OCI-LY1 (cell line): ENCODE data around the gene MYADML2.

ENCODE experiments used
- H2AFZ ChIP-seq: fragments of 200-600 bp; sonication (generic), shearing (Covaris generic); 2 replicates; pipeline ENCODE4 v1.6.0; 2014; ENCODE audit warnings: antibody characterized with exemption, mild to moderate bottlenecking, low read length
- H3F3A ChIP-seq: fragments of 200-600 bp; sonication (generic), shearing (Covaris generic); 2 replicates; pipeline ENCODE4 v1.6.0; 2014; ENCODE audit warnings: mild to moderate bottlenecking, antibody characterized with exemption, low read length, moderate library complexity; ENCODE audit not compliant: insufficient read depth
- H3K27ac ChIP-seq: fragments of 200-600 bp; sonication (generic); 2 replicates; pipeline ENCODE4 v1.5.1; 2014; ENCODE audit warnings: low read length, mixed run types, mild to moderate bottlenecking, low read depth; ENCODE audit not compliant: poor library complexity, severe bottlenecking
- H3K27me3 ChIP-seq: fragments of 200-600 bp; sonication (generic); 2 replicates; pipeline ENCODE4 v1.6.0; 2014; ENCODE audit warnings: antibody characterized with exemption, mild to moderate bottlenecking, low read length, moderate library complexity; ENCODE audit not compliant: insufficient read depth
- H3K36me3 ChIP-seq: fragments of 200-600 bp; sonication (generic); 2 replicates; pipeline ENCODE4 v1.6.1; 2014; ENCODE audit warnings: mild to moderate bottlenecking, antibody characterized with exemption, low read length, moderate library complexity, mixed read lengths; ENCODE audit not compliant: insufficient read depth
- H3K4me1 ChIP-seq: fragments of 200-600 bp; sonication (generic); 2 replicates; pipeline ENCODE4 v1.5.1; 2014; ENCODE audit warnings: mild to moderate bottlenecking, low read length, moderate library complexity; ENCODE audit not compliant: insufficient read depth, severe bottlenecking
- H3K4me2 ChIP-seq: fragments of 200-600 bp; sonication (generic), shearing (Covaris generic); 2 replicates; pipeline ENCODE4 v1.6.1; 2014; ENCODE audit warnings: low read length
- H3K4me3 ChIP-seq: fragments of 200-600 bp; sonication (generic); 2 replicates; pipeline ENCODE4 v1.5.1; 2014; ENCODE audit warnings: low read length, low read depth, mild to moderate bottlenecking, mixed read lengths; ENCODE audit not compliant: poor library complexity, severe bottlenecking
- H3K79me2 ChIP-seq: fragments of 200-600 bp; shearing (Covaris generic); 2 replicates; pipeline ENCODE4 v1.6.1; 2016; ENCODE audit warnings: mixed run types, low read length, mixed read lengths; ENCODE audit not compliant: insufficient read depth
- H3K9ac ChIP-seq: fragments of 200-600 bp; sonication (generic), shearing (Covaris generic); 2 replicates; pipeline ENCODE4 v1.6.1; 2014; ENCODE audit warnings: mild to moderate bottlenecking, low read length, mixed read lengths
- H3K9me2 ChIP-seq: fragments of 200-600 bp; sonication (generic), shearing (Covaris generic); 2 replicates; pipeline ENCODE4 v1.6.1; 2014; ENCODE audit warnings: low read depth, mild to moderate bottlenecking, low read length, mixed read lengths
- H3K9me3 ChIP-seq: fragments of 200-600 bp; shearing (Covaris generic); 2 replicates; pipeline ENCODE4 v1.6.1; 2014; ENCODE audit warnings: low read length, mixed read lengths
- H4K20me1 ChIP-seq: fragments of 200-600 bp; sonication (generic), shearing (Covaris generic); 2 replicates; pipeline ENCODE4 v1.6.0; 2016; ENCODE audit warnings: mild to moderate bottlenecking, low read length; ENCODE audit not compliant: insufficient read depth
- CTCF ChIP-seq: fragments of 200-600 bp; sonication (generic), shearing (Covaris generic); IDR thresholded peaks from 2 replicates; pipeline ENCODE4 v1.5.1; 2017; ENCODE audit warnings: mild to moderate bottlenecking, antibody characterized with exemption, low read length, moderate library complexity, mixed read lengths
- EZH2 ChIP-seq: fragments of 200-600 bp; sonication (generic), shearing (Covaris generic); IDR thresholded peaks from 2 replicates; pipeline ENCODE4 v1.8.0; 2017; ENCODE audit warnings: borderline replicate concordance, mixed run types, mild to moderate bottlenecking, antibody characterized with exemption, low read length, moderate library complexity, mixed read lengths

MYADML2 gene

DNA sequence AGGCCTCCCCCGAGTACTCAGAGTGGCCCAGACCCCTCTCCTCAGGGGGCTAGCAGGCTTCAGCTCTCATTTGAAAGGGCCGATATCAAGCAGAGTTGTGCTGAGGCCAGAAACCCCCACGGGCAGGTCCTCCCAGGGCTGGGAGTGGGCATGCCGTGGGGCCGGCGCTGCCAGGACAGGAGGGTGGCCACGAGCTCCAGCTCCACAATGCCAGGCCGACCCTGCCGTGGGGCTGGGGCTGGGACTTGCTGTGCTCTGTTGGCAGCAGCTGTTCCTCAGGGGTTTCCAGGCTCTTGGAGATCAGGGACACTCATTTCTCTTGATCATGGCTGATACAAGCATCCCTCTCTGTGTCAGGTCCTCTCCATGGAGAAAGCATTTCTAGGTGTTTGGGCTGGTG, 48.1 kb downstream of the MYADML2 start:
- Histone ChIP-seq H3K9me2 (no peaks in the 10 kb centered on the region), H3K27ac (no peak overlapping the region), H4K20me1 (no peaks in the 10 kb centered on the region), H3K27me3 (peaks cover 4% of the 10 kb centered on the region; the same call in 1 of the 2 replicates), H3K9ac (no peak overlapping the region), H3K4me3 (no peak overlapping the region), H3F3A (no peaks in the 10 kb centered on the region), H3K79me2 (no peaks in the 10 kb centered on the region), H2AFZ (no peak overlapping the region), H3K4me1 (peaks cover 14% of the 10 kb centered on the region), H3K9me3 (no peaks in the 10 kb centered on the region), H3K36me3 (peaks cover 54% of the 10 kb centered on the region), H3K4me2 (no peak overlapping the region)
- TF ChIP-seq EZH2 = no peak
- TF ChIP-seq CTCF = no peak

DNA sequence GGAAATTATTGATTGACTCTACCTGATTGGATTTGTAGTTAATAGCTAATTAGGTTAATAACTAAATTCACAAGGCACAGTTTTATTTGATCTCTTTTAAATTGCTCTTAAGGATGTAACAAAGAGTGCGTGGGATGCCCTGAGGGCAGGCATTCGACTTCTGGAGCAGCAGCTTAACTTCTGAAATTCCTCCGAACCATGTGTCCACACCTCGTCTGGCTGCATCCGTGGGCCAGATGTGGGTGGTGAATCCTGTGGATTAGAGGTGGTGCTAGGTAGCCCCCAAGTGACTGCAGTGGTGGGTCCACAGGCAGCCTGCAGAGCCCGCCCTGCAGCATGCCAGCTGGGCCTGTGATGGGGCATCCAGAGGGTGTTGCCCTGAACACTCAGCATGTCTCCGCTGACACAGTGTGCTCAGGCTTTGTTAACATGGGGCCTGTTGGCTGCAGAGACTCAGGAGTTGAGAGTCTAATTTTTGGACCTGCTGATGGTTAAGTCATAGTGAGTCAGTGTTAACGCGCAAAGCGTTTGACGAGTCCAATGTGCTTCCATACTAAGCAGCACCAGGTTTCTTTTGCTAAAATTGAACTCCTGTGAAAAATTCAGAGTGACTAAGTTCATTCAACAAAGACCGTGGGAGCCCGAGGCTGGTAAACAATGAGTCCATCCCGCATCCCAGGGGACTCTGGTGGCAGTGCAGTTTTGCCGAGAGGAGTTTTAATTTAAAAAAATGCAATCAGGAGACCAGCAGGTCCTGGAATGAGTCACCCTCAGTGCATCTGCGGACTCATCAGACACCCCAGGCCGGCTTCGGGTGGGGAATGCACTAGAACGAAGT, 48.8 kb downstream of the MYADML2 start:
- no peaks in the 10 kb centered on the region for H3K79me2 ChIP-seq
- peaks cover 21% of the 10 kb centered on the region for H3K4me1 ChIP-seq
- H3K27ac ChIP-seq = no peak overlapping the region
- H2AFZ ChIP-seq = no peak overlapping the region
- no peaks in the 10 kb centered on the region for H3K9me3 ChIP-seq
- no peak overlapping the region for H3K4me2 ChIP-seq
- no peaks in the 10 kb centered on the region for H3K9me2 ChIP-seq
- H4K20me1 ChIP-seq = no peaks in the 10 kb centered on the region
- H3K36me3 ChIP-seq = peaks cover 48% of the 10 kb centered on the region
- H3F3A ChIP-seq = no peaks in the 10 kb centered on the region
- no peak overlapping the region for H3K4me3 ChIP-seq
- H3K9ac ChIP-seq = no peak overlapping the region
- peaks cover 4% of the 10 kb centered on the region; the same call in 1 of the 2 replicates for H3K27me3 ChIP-seq
- TF ChIP-seq EZH2 (no peak), CTCF (no peak)

DNA sequence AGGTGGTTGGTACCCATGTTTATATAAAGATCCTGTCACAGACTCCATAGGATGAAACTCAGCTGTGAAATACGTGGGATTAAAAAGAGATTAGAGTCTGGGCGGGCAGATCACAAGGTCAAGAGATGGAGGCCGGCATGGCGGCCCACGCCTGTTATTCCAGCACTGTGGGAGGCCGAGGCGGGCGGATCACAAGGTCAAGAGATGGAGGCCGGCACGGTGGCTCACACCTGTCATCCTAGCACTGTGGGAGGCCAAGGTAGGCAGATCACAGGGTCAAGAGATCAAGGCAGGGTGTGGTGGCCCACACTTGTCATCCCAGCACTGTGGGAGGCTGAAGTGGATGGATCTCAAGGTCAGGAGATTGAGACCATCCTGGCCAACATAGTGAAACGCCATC, 51.6 kb downstream of the MYADML2 start:
- Histone ChIP-seq H3K27ac (no peak overlapping the region), H3K36me3 (peaks cover 44% of the 10 kb centered on the region), H3K9me3 (no peaks in the 10 kb centered on the region)

More for the DNA sequence above, 51.6 kb downstream of the MYADML2 start:
- H3K4me1 ChIP-seq = peaks cover 27% of the 10 kb centered on the region
- no peaks in the 10 kb centered on the region for H3K9me2 ChIP-seq
- 0 out of 2 replicates have a peak, but pooled peaks cover 2% of the 10 kb centered on the region for H3F3A ChIP-seq
- no peaks in the 10 kb centered on the region for H4K20me1 ChIP-seq
- H3K4me3 ChIP-seq = no peak overlapping the region
- H2AFZ ChIP-seq = no peak overlapping the region
- no peak overlapping the region for H3K9ac ChIP-seq
- TF ChIP-seq EZH2 = no peak
- no peak for TF ChIP-seq CTCF
- no peaks in the 10 kb centered on the region for H3K27me3 ChIP-seq
- peaks cover 7% of the 10 kb centered on the region for H3K79me2 ChIP-seq
- H3K4me2 ChIP-seq = no peak overlapping the region
